ENCODE results near the gene PROC.

DNA sequence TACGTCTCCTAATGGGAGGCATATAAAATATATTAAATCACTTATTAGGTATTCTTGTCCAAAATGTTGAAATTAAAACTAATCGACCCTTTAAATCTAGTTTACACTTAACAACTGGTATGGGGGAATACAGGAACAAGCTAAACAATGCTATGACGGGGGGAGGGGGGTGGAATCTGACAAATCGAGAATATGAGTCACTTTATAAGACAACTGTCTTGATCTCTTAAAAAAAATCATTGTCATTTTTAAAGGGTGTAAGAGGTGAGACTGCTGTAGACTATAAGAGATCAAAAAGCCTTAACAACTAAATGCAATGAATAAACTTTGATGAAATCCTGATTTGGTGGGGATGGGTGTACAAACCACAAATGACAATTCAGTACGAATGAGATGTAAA is 36.5 kb upstream of the PROC start:
- TF ChIP-seq, protein P1, sequence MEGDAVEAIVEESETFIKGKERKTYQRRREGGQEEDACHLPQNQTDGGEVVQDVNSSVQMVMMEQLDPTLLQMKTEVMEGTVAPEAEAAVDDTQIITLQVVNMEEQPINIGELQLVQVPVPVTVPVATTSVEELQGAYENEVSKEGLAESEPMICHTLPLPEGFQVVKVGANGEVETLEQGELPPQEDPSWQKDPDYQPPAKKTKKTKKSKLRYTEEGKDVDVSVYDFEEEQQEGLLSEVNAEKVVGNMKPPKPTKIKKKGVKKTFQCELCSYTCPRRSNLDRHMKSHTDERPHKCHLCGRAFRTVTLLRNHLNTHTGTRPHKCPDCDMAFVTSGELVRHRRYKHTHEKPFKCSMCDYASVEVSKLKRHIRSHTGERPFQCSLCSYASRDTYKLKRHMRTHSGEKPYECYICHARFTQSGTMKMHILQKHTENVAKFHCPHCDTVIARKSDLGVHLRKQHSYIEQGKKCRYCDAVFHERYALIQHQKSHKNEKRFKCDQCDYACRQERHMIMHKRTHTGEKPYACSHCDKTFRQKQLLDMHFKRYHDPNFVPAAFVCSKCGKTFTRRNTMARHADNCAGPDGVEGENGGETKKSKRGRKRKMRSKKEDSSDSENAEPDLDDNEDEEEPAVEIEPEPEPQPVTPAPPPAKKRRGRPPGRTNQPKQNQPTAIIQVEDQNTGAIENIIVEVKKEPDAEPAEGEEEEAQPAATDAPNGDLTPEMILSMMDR (IDR thresholded peaks at IDR 0.05), result no peak
- no peak for TF ChIP-seq POLR2AphosphoS5 (IDR thresholded peaks at IDR 0.05)
